Caco-2 (cell line): ENCODE results near the gene ZEB2. TPM values are rescaled to one million over a fixed set of nuclear protein-coding genes. Genes with fewer than 3 reads are reported as not detected.

ENCODE experiments used
- BruUV-seq: library from RNA; stranded (reverse); fragments of 400-500 nt; replicated peaks from 2 replicates; lab custom pipeline; 2021; lab: Mats Ljungman, UMichigan
- CTCF ChIA-PET: fragments of 300-600 bp; sonication (Branson Sonifier 250); formaldehyde crosslinking; loops from one replicate; lab custom pipeline; 2022; ENCODE audit warnings: antibody characterized with exemption; lab: Charles Lee
- POLR2A ChIA-PET: fragments of 300-600 bp; sonication (Branson Sonifier 250); formaldehyde crosslinking; loops from one replicate; lab custom pipeline; 2022; ENCODE audit warnings: antibody characterized with exemption; lab: Charles Lee
- DNase-seq, 2 experiments: peaks; one replicate each; pipeline versions ENCODE4 v3.0.0 to v3.0.0-alpha.2; 2020 to 2022
- H3K27me3 ChIP-seq: replicated peaks from 2 replicates; pipeline ENCODE4 v1.6.0; 2011; ENCODE audit warnings: low read length; ENCODE audit not compliant: control insufficient read depth, insufficient read depth
- H3K36me3 ChIP-seq: 2 replicates; pipeline ENCODE4 v1.5.1; 2011; ENCODE audit warnings: low read length; ENCODE audit not compliant: control insufficient read depth, insufficient read depth
- H3K4me1 ChIP-seq: fragments of 250-450 bp; sonication (Bioruptor Pico); 2 replicates; pipeline ENCODE4 v1.5.1; 2020; ENCODE audit warnings: mild to moderate bottlenecking
- H3K4me3 ChIP-seq: 2 replicates; pipeline ENCODE4 v1.5.1; 2011; ENCODE audit warnings: low read depth, mild to moderate bottlenecking, control low read depth, low read length
- H3K9me3 ChIP-seq: fragments of 250-450 bp; sonication (Bioruptor Pico); 2 replicates; pipeline ENCODE4 v1.5.1; 2020; ENCODE audit warnings: mild to moderate bottlenecking, moderate library complexity
- H3K27ac Mint-ChIP-seq: one replicate; pipeline ENCODE4 v1.8.0; 2022; ENCODE audit warnings: mixed read lengths; ENCODE audit not compliant: unreplicated experiment
- H3K27me3 Mint-ChIP-seq: one replicate; pipeline ENCODE4 v1.8.0; 2022; ENCODE audit warnings: mixed read lengths; ENCODE audit not compliant: insufficient read depth, unreplicated experiment
- H3K36me3 Mint-ChIP-seq: one replicate; pipeline ENCODE4 v1.8.0; 2022; ENCODE audit warnings: mild to moderate bottlenecking, mixed read lengths; ENCODE audit not compliant: insufficient read depth, unreplicated experiment
- H3K4me1 Mint-ChIP-seq: one replicate; pipeline ENCODE4 v1.8.0; 2022; ENCODE audit warnings: low read depth, mixed read lengths; ENCODE audit not compliant: unreplicated experiment
- H3K4me3 Mint-ChIP-seq: one replicate; pipeline ENCODE4 v1.8.0; 2022; ENCODE audit warnings: mild to moderate bottlenecking, moderate library complexity, mixed read lengths; ENCODE audit not compliant: unreplicated experiment
- H3K9me3 Mint-ChIP-seq: one replicate; pipeline ENCODE4 v1.8.0; 2022; ENCODE audit warnings: mixed read lengths; ENCODE audit not compliant: unreplicated experiment
- intact Hi-C: fragments of 100-400 bp; cut with micrococcal nuclease; formaldehyde crosslinking; loops from one replicate; pipeline ENCODE4 v1.10.0; 2022; ENCODE audit not compliant: unreplicated experiment
- total RNA-seq: library from RNA; stranded (reverse); gene quantifications from 2 replicates; pipeline ENCODE4 v1.2.3, GENCODE V29; 2022
- TF ChIP-seq, protein P1 (sequence below), 2 experiments: fragments of 200-600 bp in 1 of 2; IDR thresholded peaks; 1 replicate in 1 of 2; 2 replicates in 1 of 2; pipeline versions ENCODE4 v1.5.1 to v1.8.0; 2011 to 2022; ENCODE audit warnings: antibody characterized with exemption in 1 of 2, control low read depth in 1 of 2, inconsistent platforms in 1 of 2, low read depth in 1 of 2, low read length in 1 of 2, mild to moderate bottlenecking in 1 of 2, moderate library complexity in 1 of 2; ENCODE audit not compliant: insufficient read depth in 1 of 2, severe bottlenecking in 1 of 2, unreplicated experiment in 1 of 2

The ZEB2 gene
- total RNA-seq, 1 experiment from 2014 or later, result not detected

DNA sequence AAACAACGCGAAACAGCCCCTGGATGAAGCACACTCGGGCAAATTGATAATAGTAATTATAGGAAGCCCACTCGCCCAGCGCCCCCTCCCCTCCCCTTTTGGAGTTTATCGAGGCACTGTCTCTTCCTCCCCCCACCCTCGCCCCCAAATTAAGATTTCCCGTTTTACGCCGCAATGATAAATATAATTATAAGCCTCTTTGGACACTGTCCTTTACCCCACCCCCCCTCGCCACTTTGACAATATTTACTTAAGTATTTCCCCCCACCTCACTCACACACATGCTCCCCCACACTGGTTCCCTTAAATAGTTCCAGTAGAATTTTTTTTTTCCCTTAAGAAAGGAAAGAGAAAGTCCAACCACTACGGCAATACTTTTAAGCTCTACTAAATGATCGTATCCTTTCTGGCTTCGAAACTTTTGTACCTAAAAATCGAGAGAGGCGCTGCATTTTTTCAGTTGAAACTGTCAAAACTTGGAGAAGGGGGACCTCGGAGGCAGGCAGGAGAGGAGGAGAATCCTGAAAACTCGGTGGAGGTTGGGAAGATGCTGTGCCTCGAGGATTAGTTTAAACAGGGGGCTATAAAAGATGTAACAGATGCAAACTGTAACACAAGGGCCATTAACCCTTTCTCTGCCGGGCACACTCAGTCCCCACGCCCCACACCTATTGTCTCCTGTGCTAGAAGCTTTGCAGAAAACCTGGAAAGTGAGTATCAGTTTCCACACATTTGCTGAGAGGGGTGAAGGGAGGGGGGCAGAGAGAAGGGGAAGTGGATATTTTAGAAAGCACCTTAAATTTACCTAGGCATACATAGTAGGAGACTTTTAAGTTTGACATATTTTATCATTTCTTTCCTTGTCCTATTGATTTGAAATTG lies 1.8 kb downstream of the ZEB2 start:
- intact Hi-C loops, result no loop called here
- BruUV-seq, result no TSS peak
- H3K4me1 Mint-ChIP-seq, result no peaks in the 10 kb centered on the region
- Histone ChIP-seq H3K9me3 (no peaks in the 10 kb centered on the region), H3K4me1 (no peaks in the 10 kb centered on the region), H3K27me3 (peaks cover 3% of the 10 kb centered on the region; the same call in 1 of the 2 replicates), H3K4me3 (no peak overlapping the region), H3K36me3 (no peaks in the 10 kb centered on the region)
- no peaks in the 10 kb centered on the region for H3K9me3 Mint-ChIP-seq
- ChIA-PET CTCF (no interaction called here), POLR2A (no interaction called here)
- peaks cover 25% of the 10 kb centered on the region for H3K27me3 Mint-ChIP-seq
- no peak overlapping the region for H3K4me3 Mint-ChIP-seq
- no peak overlapping the region for H3K27ac Mint-ChIP-seq
- DNase-seq, result no peak
- TF ChIP-seq, protein P1, sequence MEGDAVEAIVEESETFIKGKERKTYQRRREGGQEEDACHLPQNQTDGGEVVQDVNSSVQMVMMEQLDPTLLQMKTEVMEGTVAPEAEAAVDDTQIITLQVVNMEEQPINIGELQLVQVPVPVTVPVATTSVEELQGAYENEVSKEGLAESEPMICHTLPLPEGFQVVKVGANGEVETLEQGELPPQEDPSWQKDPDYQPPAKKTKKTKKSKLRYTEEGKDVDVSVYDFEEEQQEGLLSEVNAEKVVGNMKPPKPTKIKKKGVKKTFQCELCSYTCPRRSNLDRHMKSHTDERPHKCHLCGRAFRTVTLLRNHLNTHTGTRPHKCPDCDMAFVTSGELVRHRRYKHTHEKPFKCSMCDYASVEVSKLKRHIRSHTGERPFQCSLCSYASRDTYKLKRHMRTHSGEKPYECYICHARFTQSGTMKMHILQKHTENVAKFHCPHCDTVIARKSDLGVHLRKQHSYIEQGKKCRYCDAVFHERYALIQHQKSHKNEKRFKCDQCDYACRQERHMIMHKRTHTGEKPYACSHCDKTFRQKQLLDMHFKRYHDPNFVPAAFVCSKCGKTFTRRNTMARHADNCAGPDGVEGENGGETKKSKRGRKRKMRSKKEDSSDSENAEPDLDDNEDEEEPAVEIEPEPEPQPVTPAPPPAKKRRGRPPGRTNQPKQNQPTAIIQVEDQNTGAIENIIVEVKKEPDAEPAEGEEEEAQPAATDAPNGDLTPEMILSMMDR (IDR thresholded peaks at IDR 0.05; ENCODE audit: insufficient read depth in 1 of 2, low read depth in 1 of 2, low read length in 1 of 2, severe bottlenecking in 1 of 2, unreplicated experiment in 1 of 2), result no peak
- H3K36me3 Mint-ChIP-seq, result no peaks in the 10 kb centered on the region

DNA sequence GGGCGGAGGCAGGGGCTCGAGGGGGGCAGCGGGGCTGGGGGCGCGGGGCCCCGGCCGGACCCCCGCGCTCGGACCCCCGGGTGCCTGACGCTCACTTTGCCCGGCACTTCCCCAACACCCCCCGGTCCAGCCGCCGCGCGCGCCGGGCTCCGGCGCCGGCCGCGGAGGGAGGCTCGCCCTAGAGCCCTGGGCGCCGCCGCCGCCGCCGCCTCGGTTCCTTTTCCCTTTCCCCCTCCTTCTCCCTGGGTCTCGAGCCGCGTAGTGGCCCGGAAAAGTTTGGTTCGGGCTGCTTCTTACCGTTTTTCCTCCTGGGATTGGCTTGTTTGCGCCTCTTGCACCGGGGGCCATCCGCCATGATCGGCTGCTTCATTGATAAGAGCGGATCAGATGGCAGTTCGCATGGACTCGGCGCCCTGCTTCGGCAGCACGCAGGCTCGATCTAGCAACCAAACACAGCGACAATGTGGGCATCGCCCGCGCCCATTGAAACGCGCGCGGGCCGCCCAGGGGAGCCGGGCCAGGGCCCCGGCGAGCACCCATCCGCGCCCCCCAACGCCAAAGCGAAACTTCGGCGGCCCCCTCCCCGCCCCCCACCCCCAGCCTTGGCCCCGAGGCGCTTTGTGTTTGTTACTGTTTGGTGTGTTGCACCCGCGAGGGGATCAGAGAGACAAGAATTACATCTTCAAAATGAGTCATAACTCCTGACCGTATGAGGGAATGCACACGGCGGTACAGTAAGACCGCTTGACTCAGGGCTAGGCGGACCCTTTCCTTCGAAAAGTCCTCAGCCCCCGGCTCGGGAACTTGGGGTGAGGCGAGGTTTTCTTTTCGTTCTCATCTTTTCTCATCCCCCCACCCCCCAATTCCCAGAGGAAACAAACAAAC lies 2.7 kb downstream of the ZEB2 start:
- intact Hi-C loops, result no loop called here
- ChIA-PET CTCF (no interaction called here), POLR2A (no interaction called here)
- Mint-ChIP-seq H3K27ac (no peak overlapping the region), H3K36me3 (no peaks in the 10 kb centered on the region), H3K4me1 (no peaks in the 10 kb centered on the region), H3K4me3 (no peak overlapping the region), H3K27me3 (peaks cover 23% of the 10 kb centered on the region), H3K9me3 (no peaks in the 10 kb centered on the region)
- Histone ChIP-seq H3K4me3 (no peak overlapping the region), H3K9me3 (no peaks in the 10 kb centered on the region), H3K27me3 (peaks cover 3% of the 10 kb centered on the region; the same call in 1 of the 2 replicates), H3K4me1 (no peaks in the 10 kb centered on the region), H3K36me3 (no peaks in the 10 kb centered on the region)
- TF ChIP-seq, protein P1 (IDR thresholded peaks at IDR 0.05; ENCODE audit: insufficient read depth in 1 of 2, low read depth in 1 of 2, low read length in 1 of 2, severe bottlenecking in 1 of 2, unreplicated experiment in 1 of 2), result no peak
- DNase-seq, result no peak
- BruUV-seq, result no TSS peak

DNA sequence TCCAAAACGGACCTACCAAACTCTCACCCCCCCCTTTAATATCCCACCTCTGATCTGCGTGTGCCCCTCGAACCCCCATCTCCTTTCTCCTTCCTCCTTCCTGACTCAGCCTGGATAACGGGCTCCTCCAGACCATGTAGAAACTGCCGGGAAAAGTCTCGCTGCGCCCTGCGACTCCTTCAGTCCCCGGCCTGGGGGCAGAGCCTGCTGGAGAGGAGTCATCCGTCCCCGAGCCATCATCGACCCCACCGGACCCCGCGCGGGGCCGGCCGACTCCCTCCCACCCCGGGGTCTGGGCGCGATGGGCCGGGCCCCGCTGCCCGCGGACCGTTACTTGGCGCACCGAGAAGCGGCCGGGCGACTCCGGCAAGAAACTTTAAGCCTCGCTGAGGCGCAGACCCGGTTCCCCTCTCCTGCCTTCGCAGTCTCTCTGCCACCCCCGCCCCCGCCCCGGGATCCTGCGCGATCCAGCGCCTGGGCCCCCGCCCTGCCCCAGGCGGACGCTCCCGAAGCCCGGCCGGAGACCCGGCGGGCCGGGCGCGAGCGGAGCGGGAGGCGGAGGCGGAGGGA lies 3.4 kb downstream of the ZEB2 start:
- ChIA-PET POLR2A (no interaction called here), CTCF (no interaction called here)
- no peaks in the 10 kb centered on the region for H3K4me1 ChIP-seq
- H3K36me3 ChIP-seq, result no peaks in the 10 kb centered on the region
- BruUV-seq, result no TSS peak
- H3K27me3 ChIP-seq, result peaks cover 3% of the 10 kb centered on the region; the same call in 1 of the 2 replicates
- no peak overlapping the region for H3K4me3 ChIP-seq
- intact Hi-C loops, result no loop called here
- no peaks in the 10 kb centered on the region for H3K9me3 ChIP-seq
- Mint-ChIP-seq H3K9me3 (no peaks in the 10 kb centered on the region), H3K4me1 (no peaks in the 10 kb centered on the region), H3K36me3 (no peaks in the 10 kb centered on the region), H3K27ac (no peak overlapping the region), H3K27me3 (peaks cover 22% of the 10 kb centered on the region), H3K4me3 (no peak overlapping the region)
- DNase-seq, result no peak
- TF ChIP-seq, protein P1 (IDR thresholded peaks at IDR 0.05; ENCODE audit: insufficient read depth in 1 of 2, low read depth in 1 of 2, low read length in 1 of 2, severe bottlenecking in 1 of 2, unreplicated experiment in 1 of 2), result no peak
